ENCODE data around the gene SLAMF9. TPM values are rescaled to one million over a fixed set of nuclear protein-coding genes. Genes with fewer than 3 reads are reported as not detected.

Gene SLAMF9
- total RNA-seq, 1 experiment from 2014 or later, result 17.9 TPM

Other genes with a start within 250 kb of the SLAMF9 start
- gene CRP, start 239.6 kb downstream of the SLAMF9 start, total RNA-seq (2014; rRNA removed; shearing (Covaris generic)), result not detected in 2 replicates
- 59.0 and 78.8 TPM in 2 replicates for gene DUSP23, start 173.3 kb downstream of the SLAMF9 start, total RNA-seq (2014; rRNA removed; shearing (Covaris generic))
- not detected in 2 replicates for gene FCRL6, start 151.9 kb downstream of the SLAMF9 start, total RNA-seq (2014; rRNA removed; shearing (Covaris generic))
- not detected in 2 replicates for gene SLAMF8, start 127.4 kb downstream of the SLAMF9 start, total RNA-seq (2014; rRNA removed; shearing (Covaris generic))
- not detected in 2 replicates for gene VSIG8, start 91.6 kb downstream of the SLAMF9 start, total RNA-seq (2014; rRNA removed; shearing (Covaris generic))
- 0.13 and 0.56 TPM in 2 replicates for gene CFAP45, start 54.1 kb downstream of the SLAMF9 start, total RNA-seq (2014; rRNA removed; shearing (Covaris generic))
- gene TAGLN2, start 28.7 kb downstream of the SLAMF9 start, total RNA-seq (2014; rRNA removed; shearing (Covaris generic)), result 122 and 128 TPM in 2 replicates
- gene IGSF9, start 8.6 kb downstream of the SLAMF9 start, total RNA-seq (2014; rRNA removed; shearing (Covaris generic)), result not detected in 2 replicates
- gene PIGM, start 77.8 kb upstream of the SLAMF9 start, total RNA-seq (2014; rRNA removed; shearing (Covaris generic)), result 6.3 and 6.4 TPM in 2 replicates
- 0.11 and 0.26 TPM in 2 replicates for gene KCNJ10, start 115.9 kb upstream of the SLAMF9 start, total RNA-seq (2014; rRNA removed; shearing (Covaris generic))
- not detected in 2 replicates for gene KCNJ9, start 127.3 kb upstream of the SLAMF9 start, total RNA-seq (2014; rRNA removed; shearing (Covaris generic))
- gene IGSF8, start 144.4 kb upstream of the SLAMF9 start, total RNA-seq (2014; rRNA removed; shearing (Covaris generic)), result 142 and 146 TPM in 2 replicates
- gene ATP1A2, start 161.5 kb upstream of the SLAMF9 start, total RNA-seq (2014; rRNA removed; shearing (Covaris generic)), result not detected in 2 replicates
- 0.11 TPM in 1 of 2 replicates, not detected in the other for gene ATP1A4, start 197.4 kb upstream of the SLAMF9 start, total RNA-seq (2014; rRNA removed; shearing (Covaris generic))
- not detected in 2 replicates for gene CASQ1, start 236.3 kb upstream of the SLAMF9 start, total RNA-seq (2014; rRNA removed; shearing (Covaris generic))